Fibroblast of lung (primary cell): ENCODE measurements around the gene ANO7. TPM values are rescaled to one million over a fixed set of nuclear protein-coding genes. Genes with fewer than 3 reads are reported as not detected.

Experiments used
- DNase-seq, 2 donors: peaks; one replicate each; pipeline versions ENCODE4 v3.0.0 to v3.0.0-alpha.2; 2010; ENCODE audit warnings: low read depth in 2 of 2
- H2AFZ ChIP-seq: 2 replicates; pipeline ENCODE4 v1.5.1; 2012; ENCODE audit warnings: low read length, control low read depth, inconsistent platforms
- H3K27ac ChIP-seq: 2 replicates; pipeline ENCODE4 v1.5.1; 2011; ENCODE audit warnings: low read length, control low read depth; ENCODE audit not compliant: insufficient read depth
- H3K27me3 ChIP-seq: 2 replicates; pipeline ENCODE4 v1.5.1; 2011; ENCODE audit warnings: mild to moderate bottlenecking, low read length; ENCODE audit not compliant: control insufficient read depth, insufficient read depth
- H3K36me3 ChIP-seq: 2 replicates; pipeline ENCODE4 v1.5.1; 2011; ENCODE audit warnings: low read length; ENCODE audit not compliant: control insufficient read depth, insufficient read depth
- H3K4me1 ChIP-seq: 2 replicates; pipeline ENCODE4 v1.5.1; 2011; ENCODE audit warnings: low read length; ENCODE audit not compliant: control insufficient read depth, insufficient read depth; ENCODE audit errors: extremely low read depth
- H3K4me2 ChIP-seq: 2 replicates; pipeline ENCODE4 v1.5.1; 2011; ENCODE audit warnings: low read length, control low read depth; ENCODE audit not compliant: insufficient read depth; ENCODE audit errors: extremely low read depth
- H3K4me3 ChIP-seq, 4 experiments: fragments of 200-600 bp in 1 of 4; sonication (generic) in 1 of 4; replicated peaks in 1 of 4; 2 replicates each; pipeline ENCODE4 v1.5.1; 2011 to 2016; ENCODE audit warnings: low read length in 4 of 4, low read depth in 3 of 4, mild to moderate bottlenecking in 3 of 4, control low read depth in 2 of 4, inconsistent platforms in 1 of 4, mixed read lengths in 1 of 4; ENCODE audit not compliant: insufficient read depth in 1 of 4; ENCODE audit errors: control extremely low read depth in 1 of 4
- H3K79me2 ChIP-seq: 2 replicates; pipeline ENCODE4 v1.5.1; 2012; ENCODE audit warnings: mild to moderate bottlenecking, low read length, inconsistent platforms; ENCODE audit not compliant: control insufficient read depth, insufficient read depth
- H3K9ac ChIP-seq: 2 replicates; pipeline ENCODE4 v1.5.1; 2011; ENCODE audit warnings: mild to moderate bottlenecking, low read length, control low read depth; ENCODE audit not compliant: insufficient read depth
- H3K9me3 ChIP-seq: 2 replicates; pipeline ENCODE4 v1.5.1; 2012; ENCODE audit warnings: low read depth, low read length; ENCODE audit not compliant: control insufficient read depth, insufficient read depth
- H4K20me1 ChIP-seq: 2 replicates; pipeline ENCODE4 v1.5.1; 2011; ENCODE audit warnings: low read length; ENCODE audit not compliant: control insufficient read depth, insufficient read depth; ENCODE audit errors: extremely low read depth
- EZH2 ChIP-seq: IDR thresholded peaks from 2 replicates; pipeline ENCODE4 v1.5.1; 2012; ENCODE audit warnings: low read length, control low read depth, mild to moderate bottlenecking; ENCODE audit errors: missing control alignments
- polyA plus RNA-seq, 2 donors: library from polyadenylated mRNA; depleted of rRNA in 1 of 2; stranded (reverse) in 1 of 2; unstranded in 1 of 2; fragments of >200 nt; gene quantifications; 2 replicates each; pipeline ENCODE4 v1.2.1, GENCODE V29; 2011 to 2012; ENCODE audit warnings: missing spikeins in 1 of 2
- total RNA-seq: library from RNA; depleted of rRNA; stranded (reverse); fragments of >200 nt; gene quantifications from 2 replicates; pipeline ENCODE4 v1.2.1, GENCODE V29; 2014
- TF ChIP-seq, protein P1 (sequence below), 2 donors: IDR thresholded peaks in 1 of 2; conservative IDR thresholded peaks in 1 of 2; 1 replicate in 1 of 2; 2 replicates in 1 of 2; pipeline ENCODE4 v1.5.1; 2011 to 2012; ENCODE audit warnings: low read length in 2 of 2, control low read depth in 1 of 2, inconsistent platforms in 1 of 2, low read depth in 1 of 2, mild to moderate bottlenecking in 1 of 2

ANO7 gene
- total and polyA plus RNA-seq, 2 donors (not counting 1 experiment from before 2014, with no cell fraction given) = 0.50 TPM

- Histone ChIP-seq H3K9ac (no peak overlapping the region), H4K20me1 (no peaks in the 10 kb centered on the region), H3K4me1 (no peaks in the 10 kb centered on the region), H3K79me2 (no peaks in the 10 kb centered on the region), H3K4me3 (no peak overlapping the region), H2AFZ (no peak overlapping the region), H3K27me3 (peaks cover 13% of the 10 kb centered on the region), H3K4me2 (no peak overlapping the region), H3K27ac (no peak overlapping the region), H3K36me3 (no peaks in the 10 kb centered on the region), H3K9me3 (no peaks in the 10 kb centered on the region)
- TF ChIP-seq EZH2 = no peak
- TF ChIP-seq, protein P1, sequence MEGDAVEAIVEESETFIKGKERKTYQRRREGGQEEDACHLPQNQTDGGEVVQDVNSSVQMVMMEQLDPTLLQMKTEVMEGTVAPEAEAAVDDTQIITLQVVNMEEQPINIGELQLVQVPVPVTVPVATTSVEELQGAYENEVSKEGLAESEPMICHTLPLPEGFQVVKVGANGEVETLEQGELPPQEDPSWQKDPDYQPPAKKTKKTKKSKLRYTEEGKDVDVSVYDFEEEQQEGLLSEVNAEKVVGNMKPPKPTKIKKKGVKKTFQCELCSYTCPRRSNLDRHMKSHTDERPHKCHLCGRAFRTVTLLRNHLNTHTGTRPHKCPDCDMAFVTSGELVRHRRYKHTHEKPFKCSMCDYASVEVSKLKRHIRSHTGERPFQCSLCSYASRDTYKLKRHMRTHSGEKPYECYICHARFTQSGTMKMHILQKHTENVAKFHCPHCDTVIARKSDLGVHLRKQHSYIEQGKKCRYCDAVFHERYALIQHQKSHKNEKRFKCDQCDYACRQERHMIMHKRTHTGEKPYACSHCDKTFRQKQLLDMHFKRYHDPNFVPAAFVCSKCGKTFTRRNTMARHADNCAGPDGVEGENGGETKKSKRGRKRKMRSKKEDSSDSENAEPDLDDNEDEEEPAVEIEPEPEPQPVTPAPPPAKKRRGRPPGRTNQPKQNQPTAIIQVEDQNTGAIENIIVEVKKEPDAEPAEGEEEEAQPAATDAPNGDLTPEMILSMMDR (conservative IDR thresholded peaks at IDR 0.05 in 1 of 2, IDR thresholded peaks at IDR 0.05 in 1 of 2; ENCODE audit: low read depth in 1 of 2, low read length in 2 of 2) = no peak
- no peak for DNase-seq
These were observed 27.8 kb downstream of the ANO7 start for GRCh38 chr2:241216211-241216761.

- Histone ChIP-seq H3K9me3 (no peaks in the 10 kb centered on the region), H3K79me2 (no peaks in the 10 kb centered on the region), H3K4me2 (peak overlapping the region; percentile 80), H3K36me3 (no peaks in the 10 kb centered on the region), H3K9ac (peak overlapping the region; percentile 55), H4K20me1 (no peaks in the 10 kb centered on the region), H3K4me1 (no peaks in the 10 kb centered on the region), H3K27ac (peak overlapping the region; percentile 51), H2AFZ (peak overlapping the region; percentile 76), H3K4me3 (peak overlapping the region in 3 of 4 experiments; percentile 36 to 47 (median 46)), H3K27me3 (peaks cover 10% of the 10 kb centered on the region)
- no peak for TF ChIP-seq EZH2
- TF ChIP-seq, protein P1 (conservative IDR thresholded peaks at IDR 0.05 in 1 of 2, IDR thresholded peaks at IDR 0.05 in 1 of 2; ENCODE audit: low read depth in 1 of 2, low read length in 2 of 2) = no peak
- peak; percentile 75 to 79 for DNase-seq
These were observed 29.0 kb downstream of the ANO7 start for GRCh38 chr2:241217320-241218031.

DNA sequence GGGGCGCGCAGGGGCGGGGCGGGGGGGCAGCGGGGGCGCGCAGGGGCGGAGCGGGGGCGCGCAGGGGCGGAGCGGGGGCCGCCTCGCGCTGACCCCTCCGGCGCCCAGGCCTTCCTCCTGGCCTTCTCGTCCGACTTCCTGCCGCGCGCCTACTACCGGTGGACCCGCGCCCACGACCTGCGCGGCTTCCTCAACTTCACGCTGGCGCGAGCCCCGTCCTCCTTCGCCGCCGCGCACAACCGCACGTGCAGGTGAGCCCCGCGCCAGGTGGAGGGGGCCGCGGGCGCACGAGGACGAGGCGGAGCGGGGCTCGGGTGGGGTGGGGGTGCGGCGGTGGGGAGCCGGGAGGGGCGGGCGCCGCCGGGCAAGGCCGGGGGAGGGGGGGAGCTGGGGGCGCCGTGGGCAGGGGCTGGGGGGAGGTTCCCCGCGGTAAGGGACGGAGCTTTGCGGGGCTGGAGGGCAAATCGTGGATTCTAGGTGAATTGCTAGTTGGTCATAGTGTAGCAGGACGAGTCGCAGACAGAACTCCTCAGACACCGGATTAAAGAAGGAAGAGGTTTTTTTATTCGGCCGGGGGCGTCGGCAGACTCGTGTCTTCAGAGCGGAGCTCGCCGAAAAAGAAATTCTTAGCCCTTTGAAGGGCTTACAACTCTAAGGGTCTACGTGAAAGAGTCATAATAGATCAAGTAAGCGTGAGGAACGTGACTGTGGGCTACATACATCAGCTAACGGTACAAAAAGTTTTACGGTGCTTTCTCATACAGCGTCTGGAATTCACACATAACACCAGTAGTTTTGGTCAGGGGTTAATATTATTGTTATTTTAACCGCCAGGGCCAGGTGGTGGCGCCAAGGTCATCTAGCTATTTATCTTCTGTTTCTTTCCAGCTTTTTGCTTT, 29.9 kb downstream of the ANO7 start:
- DNase-seq = peak in 1 of 2 donors; percentile 24
- Histone ChIP-seq H3K79me2 (no peaks in the 10 kb centered on the region), H3K9me3 (no peaks in the 10 kb centered on the region), H3K9ac (peak overlapping the region; percentile 16), H3K27me3 (peaks cover 3% of the 10 kb centered on the region), H2AFZ (peak overlapping the region; percentile 41), H3K36me3 (no peaks in the 10 kb centered on the region), H4K20me1 (peaks cover 2% of the 10 kb centered on the region), H3K4me2 (peak overlapping the region; percentile 85), H3K4me3 (peak overlapping the region; percentile 51 to 78 (median 58)), H3K27ac (no peak overlapping the region), H3K4me1 (no peaks in the 10 kb centered on the region)
- TF ChIP-seq, protein P1 (conservative IDR thresholded peaks at IDR 0.05 in 1 of 2, IDR thresholded peaks at IDR 0.05 in 1 of 2; ENCODE audit: low read depth in 1 of 2, low read length in 2 of 2) = peak in 1 of 2 donors; percentile 18
- TF ChIP-seq EZH2 = no peak
